H7 (cell line): ENCODE measurements around the gene VPS8. TPM values are rescaled to one million over a fixed set of nuclear protein-coding genes. Genes with fewer than 3 reads are reported as not detected.

Source experiments
- DNase-seq: peaks from one replicate; pipeline ENCODE4 v3.0.0; 2012
- H3K27me3 ChIP-seq: 2 replicates; pipeline ENCODE4 v1.6.0; 2011; ENCODE audit warnings: mild to moderate bottlenecking, low read length; ENCODE audit not compliant: control insufficient read depth, insufficient read depth
- H3K36me3 ChIP-seq: replicated peaks from 2 replicates; pipeline ENCODE4 v1.5.1; 2011; ENCODE audit warnings: low read length; ENCODE audit not compliant: control insufficient read depth, insufficient read depth
- H3K4me3 ChIP-seq: 2 replicates; pipeline ENCODE4 v1.5.1; 2011; ENCODE audit warnings: low read depth, mild to moderate bottlenecking, control low read depth, low read length, moderate library complexity; ENCODE audit not compliant: insufficient read depth
- total RNA-seq: library from RNA; depleted of rRNA; stranded (reverse); fragments of >200 nt; shearing (Covaris generic); gene quantifications from 2 replicates; pipeline ENCODE4 v1.2.3, GENCODE V29; 2014; rRNA removed

Gene VPS8
- total RNA-seq, 1 experiment from 2014 or later = 20.3 TPM

DNA sequence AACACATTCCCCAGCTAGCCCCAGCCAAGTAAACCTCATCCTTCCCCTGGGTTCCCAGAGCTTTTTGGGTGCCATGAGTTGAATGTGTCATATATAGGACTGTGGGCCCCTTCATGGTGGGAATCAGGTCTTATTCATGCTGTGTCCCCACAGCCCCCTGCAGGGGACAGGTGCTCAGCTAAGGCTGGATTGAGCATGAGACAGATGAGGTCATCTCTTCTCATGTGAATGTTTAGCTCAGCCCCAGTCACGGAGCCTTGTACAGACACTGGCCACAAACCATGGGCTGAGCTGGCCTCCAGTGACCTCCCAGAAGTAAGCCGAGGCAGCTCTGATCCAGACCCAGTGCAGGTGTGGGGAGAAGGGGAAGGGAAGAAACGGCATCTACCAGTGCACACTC, 270.2 kb downstream of the VPS8 start:
- no peak overlapping the region for H3K4me3 ChIP-seq
- no peaks in the 10 kb centered on the region for H3K36me3 ChIP-seq
- no peak for DNase-seq
- no peaks in the 10 kb centered on the region for H3K27me3 ChIP-seq

- DNase-seq = no peak
- no peaks in the 10 kb centered on the region for H3K27me3 ChIP-seq
- H3K4me3 ChIP-seq = no peak overlapping the region
- H3K36me3 ChIP-seq = no peaks in the 10 kb centered on the region
Measured at GRCh38 chr3:185082829-185083228, 270.9 kb downstream of the VPS8 start.

GRCh38 chr3:185084402-185084801, 272.4 kb downstream of the VPS8 start:
- DNase-seq = no peak
- Histone ChIP-seq H3K36me3 (no peaks in the 10 kb centered on the region), H3K27me3 (no peaks in the 10 kb centered on the region), H3K4me3 (no peak overlapping the region)

- no peak for DNase-seq
- H3K36me3 ChIP-seq = no peaks in the 10 kb centered on the region
- no peak overlapping the region for H3K4me3 ChIP-seq
- no peaks in the 10 kb centered on the region for H3K27me3 ChIP-seq
Measured at GRCh38 chr3:185084901-185085300, 272.9 kb downstream of the VPS8 start.

- Histone ChIP-seq H3K4me3 (no peak overlapping the region), H3K36me3 (no peaks in the 10 kb centered on the region), H3K27me3 (no peaks in the 10 kb centered on the region)
- DNase-seq = no peak
Measured at GRCh38 chr3:185087419-185087818, 275.5 kb downstream of the VPS8 start.

- no peak for DNase-seq
- H3K36me3 ChIP-seq = no peaks in the 10 kb centered on the region
- H3K4me3 ChIP-seq = no peak overlapping the region
- no peaks in the 10 kb centered on the region for H3K27me3 ChIP-seq
Measured at GRCh38 chr3:185089343-185089742, 277.4 kb downstream of the VPS8 start.

DNA sequence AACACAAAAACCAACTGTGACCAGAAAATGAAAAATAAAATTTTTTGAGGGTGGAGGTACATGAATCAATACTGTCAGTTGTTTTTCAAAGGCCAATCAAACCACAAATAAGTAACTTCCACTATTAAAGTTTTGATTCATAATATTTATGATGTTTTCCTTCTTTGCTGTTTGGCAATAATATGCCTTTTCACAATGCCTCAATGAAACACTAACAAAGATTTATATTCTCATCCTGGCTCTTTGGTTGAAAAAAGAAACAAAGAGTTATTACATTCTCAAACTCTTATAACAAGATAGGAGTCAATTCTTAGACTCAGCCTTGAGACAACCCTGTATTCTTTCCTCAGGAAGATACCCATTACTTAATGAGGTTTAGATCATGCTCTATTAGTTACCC, 277.8 kb downstream of the VPS8 start:
- H3K36me3 ChIP-seq = no peaks in the 10 kb centered on the region
- H3K4me3 ChIP-seq = no peak overlapping the region
- no peak for DNase-seq
- no peaks in the 10 kb centered on the region for H3K27me3 ChIP-seq

GRCh38 chr3:185090811-185091210, 278.8 kb downstream of the VPS8 start:
- Histone ChIP-seq H3K4me3 (no peak overlapping the region), H3K27me3 (no peaks in the 10 kb centered on the region), H3K36me3 (no peaks in the 10 kb centered on the region)
- no peak for DNase-seq

- no peaks in the 10 kb centered on the region for H3K36me3 ChIP-seq
- no peak overlapping the region for H3K4me3 ChIP-seq
Measured at GRCh38 chr3:185093116-185093515, 281.1 kb downstream of the VPS8 start.

DNA sequence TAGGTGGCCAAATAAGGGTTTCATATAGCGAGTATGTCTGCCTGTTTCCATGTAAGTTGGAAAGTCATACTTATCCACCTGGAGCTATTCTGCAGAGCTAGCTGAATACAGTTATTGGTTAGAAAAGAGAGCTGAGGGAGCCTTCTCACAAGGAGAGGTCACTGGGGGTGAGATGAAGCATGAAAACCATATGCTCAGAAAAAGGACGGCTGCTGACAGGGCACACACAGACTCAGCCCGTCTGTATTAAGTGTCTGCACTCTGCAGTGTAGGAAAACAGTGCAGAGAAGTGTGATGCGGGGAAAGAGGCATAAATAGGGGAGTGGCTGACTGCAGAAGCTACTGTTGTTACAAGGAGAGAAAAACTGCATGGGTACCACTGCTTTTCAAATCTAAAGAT, 282.7 kb downstream of the VPS8 start:
- no peak overlapping the region for H3K4me3 ChIP-seq
- no peak for DNase-seq
- H3K36me3 ChIP-seq = no peaks in the 10 kb centered on the region
- H3K27me3 ChIP-seq = no peaks in the 10 kb centered on the region

More at GRCh38 chr3:185093116-185093515, 281.1 kb downstream of the VPS8 start:
- no peaks in the 10 kb centered on the region for H3K27me3 ChIP-seq
- DNase-seq = no peak

Other genes with a start within 250 kb of the VPS8 start
- gene MAGEF1, start 100.1 kb upstream of the VPS8 start, total RNA-seq = 59.8 and 61.0 TPM in 2 replicates